Measurements from ENCODE around the gene DDC.

DDC gene

GRCh38 chr7:50449501-50449880 lies 115.7 kb downstream of the DDC start:
- no peak for DNase-seq

GRCh38 chr7:50448823-50449222 lies 116.4 kb downstream of the DDC start:
- DNase-seq, result no peak

GRCh38 chr7:50446542-50446960 lies 118.7 kb downstream of the DDC start:
- DNase-seq, result no peak

GRCh38 chr7:50436133-50436806 lies 128.9 kb downstream of the DDC start:
- no peak for DNase-seq

GRCh38 chr7:50431722-50432305 lies 133.4 kb downstream of the DDC start:
- no peak for DNase-seq

- DNase-seq, result no peak
Observed at GRCh38 chr7:50431316-50431715, 133.9 kb downstream of the DDC start.

GRCh38 chr7:50428911-50429310 lies 136.3 kb downstream of the DDC start:
- no peak for DNase-seq

GRCh38 chr7:50427518-50427917 lies 137.7 kb downstream of the DDC start:
- no peak for DNase-seq

- DNase-seq, result no peak
Observed at GRCh38 chr7:50426280-50427045, 138.7 kb downstream of the DDC start.

GRCh38 chr7:50425318-50425717 lies 139.9 kb downstream of the DDC start:
- DNase-seq, result no peak

- DNase-seq, result no peak
Observed at GRCh38 chr7:50423860-50424259, 141.3 kb downstream of the DDC start.

GRCh38 chr7:50422858-50423257 lies 142.3 kb downstream of the DDC start:
- DNase-seq, result no peak

- DNase-seq, result no peak
Observed at GRCh38 chr7:50421043-50421442, 144.2 kb downstream of the DDC start.

- no peak for DNase-seq
Observed at GRCh38 chr7:50418526-50419290, 146.5 kb downstream of the DDC start.

- DNase-seq, result no peak
Observed at GRCh38 chr7:50418086-50418515, 147.1 kb downstream of the DDC start.

- no peak for DNase-seq
Observed at GRCh38 chr7:50416527-50417182, 148.6 kb downstream of the DDC start.

GRCh38 chr7:50415844-50416364 lies 149.3 kb downstream of the DDC start:
- DNase-seq, result no peak

GRCh38 chr7:50413561-50413960 lies 151.6 kb downstream of the DDC start:
- DNase-seq, result no peak

GRCh38 chr7:50412973-50413372 lies 152.2 kb downstream of the DDC start:
- no peak for DNase-seq

- no peak for DNase-seq
Observed at GRCh38 chr7:50411332-50411731, 153.9 kb downstream of the DDC start.

- DNase-seq, result no peak
Observed at GRCh38 chr7:50409856-50410745, 155.1 kb downstream of the DDC start.

Data from NCI-H187 treated with DMSO at 0.1 percent for 48 hours (cell line).